Upper lobe of left lung (tissue), 4 donors: ENCODE measurements around the gene SDK2.

Experiments used
- CTCF ChIP-seq, 6 experiments: fragments of 450-650 bp in 4 of 6; fragments of 200-600 bp in 2 of 6; sonication (generic) in 2 of 6; IDR thresholded peaks; one replicate each; pipeline ENCODE4 v1.5.1; 2016 to 2019; ENCODE audit warnings: antibody characterized with exemption in 6 of 6
- POLR2AphosphoS5 ChIP-seq, 2 donors: sonication (generic); formaldehyde crosslinking; IDR thresholded peaks; one replicate each; pipeline ENCODE4 v1.5.1; 2017; ENCODE audit warnings: antibody characterized with exemption in 2 of 2

- TF ChIP-seq CTCF (IDR thresholded peaks at IDR 0.05): no peak
- TF ChIP-seq POLR2AphosphoS5 (IDR thresholded peaks at IDR 0.05): no peak
Measured at GRCh38 chr17:73552300-73553048, 91.8 kb downstream of the SDK2 start.
